Activated CD8-positive, alpha-beta T cell treated with anti-CD3 and anti-CD28 coated beads for 36 hours (primary cell): Measurements from ENCODE around the gene C9orf40. TPM values are rescaled to one million over a fixed set of nuclear protein-coding genes. Genes with fewer than 3 reads are reported as not detected.

ENCODE experiments used
- ATAC-seq: fragments of 200-7000 bp; cut with Tn5 transposase; one replicate; pipeline ENCODE4 v1.10.0; 2021; ENCODE audit warnings: mild to moderate bottlenecking, moderate library complexity
- CTCF ChIA-PET: fragments of 350-600 bp; sonication (Branson Sonifier 250); formaldehyde crosslinking; loops from one replicate; lab custom pipeline; 2021; ENCODE audit warnings: antibody characterized with exemption; lab: Charles Lee
- POLR2A ChIA-PET: fragments of 350-600 bp; sonication (Branson Sonifier 250); formaldehyde crosslinking; loops from one replicate; lab custom pipeline; 2021; ENCODE audit warnings: antibody characterized with exemption; lab: Charles Lee
- DNase-seq: peaks from one replicate; pipeline ENCODE4 v3.0.0-alpha.2; 2020
- H3K27ac Mint-ChIP-seq: one replicate; pipeline ENCODE4 v1.8.0; 2021; ENCODE audit warnings: mild to moderate bottlenecking, mixed read lengths
- H3K27me3 Mint-ChIP-seq: one replicate; pipeline ENCODE4 v1.8.0; 2021; ENCODE audit warnings: mixed read lengths
- H3K36me3 Mint-ChIP-seq: one replicate; pipeline ENCODE4 v1.8.0; 2021; ENCODE audit warnings: low read depth, mixed read lengths
- H3K4me1 Mint-ChIP-seq: one replicate; pipeline ENCODE4 v1.8.0; 2021; ENCODE audit warnings: low read depth, mixed read lengths
- H3K4me3 Mint-ChIP-seq: one replicate; pipeline ENCODE4 v1.8.0; 2021; ENCODE audit warnings: mild to moderate bottlenecking, moderate library complexity, mixed read lengths
- H3K9me3 Mint-ChIP-seq: one replicate; pipeline ENCODE4 v1.8.0; 2021; ENCODE audit warnings: mixed read lengths
- intact Hi-C: fragments of 100-400 bp; cut with micrococcal nuclease; formaldehyde crosslinking; loops from one replicate; pipeline ENCODE4 v1.10.0; 2022
- total RNA-seq, 2 experiments: library from RNA; stranded (reverse); gene quantifications; one replicate each; pipeline ENCODE4 v1.2.3, GENCODE V29; 2021
- TF ChIP-seq, protein P1 (sequence below): fragments of 200-600 bp; IDR thresholded peaks from one replicate; pipeline ENCODE4 v1.8.0; 2022; ENCODE audit warnings: antibody characterized with exemption, mild to moderate bottlenecking

The C9orf40 gene
- total RNA-seq, 2 experiments from 2014 or later, result 18.6 to 20.9 TPM

DNA sequence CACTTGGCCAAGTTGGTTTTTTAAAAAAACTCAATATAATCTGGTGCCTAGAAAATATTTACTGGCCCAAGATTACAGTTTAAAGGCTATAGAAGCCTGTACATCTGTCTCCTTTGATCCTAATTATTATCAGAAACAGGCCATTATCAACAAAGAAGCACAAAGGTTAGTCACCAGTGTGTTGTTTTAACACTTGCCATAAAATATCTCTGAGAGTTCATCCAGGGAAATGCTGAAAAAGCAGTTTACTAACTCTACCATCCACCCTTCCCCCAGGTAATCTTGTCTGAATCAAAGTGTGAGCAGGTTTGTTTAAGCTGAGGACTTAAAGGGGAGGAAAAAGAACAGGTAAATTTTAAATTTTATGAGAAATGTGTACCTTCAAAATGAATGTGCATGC, 51.7 kb downstream of the C9orf40 start:
- ATAC-seq, result no peak
- TF ChIP-seq, protein P1, sequence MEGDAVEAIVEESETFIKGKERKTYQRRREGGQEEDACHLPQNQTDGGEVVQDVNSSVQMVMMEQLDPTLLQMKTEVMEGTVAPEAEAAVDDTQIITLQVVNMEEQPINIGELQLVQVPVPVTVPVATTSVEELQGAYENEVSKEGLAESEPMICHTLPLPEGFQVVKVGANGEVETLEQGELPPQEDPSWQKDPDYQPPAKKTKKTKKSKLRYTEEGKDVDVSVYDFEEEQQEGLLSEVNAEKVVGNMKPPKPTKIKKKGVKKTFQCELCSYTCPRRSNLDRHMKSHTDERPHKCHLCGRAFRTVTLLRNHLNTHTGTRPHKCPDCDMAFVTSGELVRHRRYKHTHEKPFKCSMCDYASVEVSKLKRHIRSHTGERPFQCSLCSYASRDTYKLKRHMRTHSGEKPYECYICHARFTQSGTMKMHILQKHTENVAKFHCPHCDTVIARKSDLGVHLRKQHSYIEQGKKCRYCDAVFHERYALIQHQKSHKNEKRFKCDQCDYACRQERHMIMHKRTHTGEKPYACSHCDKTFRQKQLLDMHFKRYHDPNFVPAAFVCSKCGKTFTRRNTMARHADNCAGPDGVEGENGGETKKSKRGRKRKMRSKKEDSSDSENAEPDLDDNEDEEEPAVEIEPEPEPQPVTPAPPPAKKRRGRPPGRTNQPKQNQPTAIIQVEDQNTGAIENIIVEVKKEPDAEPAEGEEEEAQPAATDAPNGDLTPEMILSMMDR, result no peak
- no peak for DNase-seq
- Mint-ChIP-seq H3K27me3 (peaks cover 6% of the 10 kb centered on the region), H3K4me3 (no peak overlapping the region), H3K36me3 (no peaks in the 10 kb centered on the region), H3K4me1 (no peaks in the 10 kb centered on the region), H3K9me3 (no peaks in the 10 kb centered on the region), H3K27ac (no peak overlapping the region)
- ChIA-PET POLR2A (no interaction called here), CTCF (no interaction called here)
- intact Hi-C loops, result no loop called here

Other genes starting within 250 kb of the C9orf40 start
- gene TRPM6, start 65.0 kb downstream of the C9orf40 start, total RNA-seq, result not detected
- gene CARNMT1, start 75.4 kb upstream of the C9orf40 start, total RNA-seq, result 10 to 100 TPM; 31.8 to 37.6 TPM
- 10 to 100 TPM; 15.9 to 16.9 TPM for gene NMRK1, start 135.2 kb upstream of the C9orf40 start, total RNA-seq
- gene OSTF1, start 135.6 kb upstream of the C9orf40 start, total RNA-seq, result 10 to 100 TPM; 52.2 to 55.3 TPM